ENCODE measurements around the gene FAM81B. TPM values are rescaled to one million over a fixed set of nuclear protein-coding genes. Genes with fewer than 3 reads are reported as not detected.
"Not testable (repeated sequence)": the region's sequence is repeated elsewhere in the genome, so short reads cannot be mapped to it uniquely, and the experiment has no call there.

The FAM81B gene
- total and polyA plus RNA-seq, 2 of the 4 experiments (the other 2 are of a cell fraction), result not detected

DNA sequence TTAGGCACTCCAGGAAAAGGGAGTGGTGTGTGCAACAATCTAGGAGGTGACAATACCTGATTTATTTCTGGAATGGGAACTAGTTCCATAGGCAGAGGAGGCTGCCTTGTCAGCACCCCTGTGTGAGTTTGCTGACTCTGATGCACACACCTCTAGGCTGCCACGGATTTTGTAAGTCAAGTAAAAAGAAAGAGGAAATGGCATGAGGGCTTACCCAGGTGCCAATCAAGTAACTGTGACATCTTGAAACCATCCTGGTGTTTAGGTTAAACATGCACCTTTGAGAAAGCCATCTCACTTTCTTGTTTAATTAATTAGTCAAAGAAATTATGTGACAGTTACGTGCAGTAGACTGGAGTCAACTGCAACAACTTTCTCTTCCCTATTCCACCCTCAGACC, 32.3 kb upstream of the FAM81B start:
- no peak overlapping the region for H3K4me2 ChIP-seq (ENCODE audit: low read depth, low read length)
- no peak overlapping the region for H3K14ac ChIP-seq (replicated peaks; ENCODE audit: low read depth, low read length)
- ATAC-seq (ENCODE audit: low read depth), result no peak
- in situ Hi-C loops (cut with MboI; ENCODE audit: low sequenced_read_pairs) (no loop called here), dilution Hi-C loops (cut with HindIII; ENCODE audit: low sequenced_read_pairs, unreplicated experiment) (no loop called here), intact Hi-C loops (cut with micrococcal nuclease) (no loop called here)
- no peak overlapping the region for H3K18ac ChIP-seq (ENCODE audit: low read depth, low read length)
- no peaks in the 10 kb centered on the region for H4K20me1 ChIP-seq (ENCODE audit: insufficient read depth, low read length)
- no peak overlapping the region for H3K56ac ChIP-seq (ENCODE audit: extremely low read depth, insufficient read depth, low read length)
- TF ChIP-seq POLR2A (IDR thresholded peaks at IDR 0.05; ENCODE audit: low read depth, low read length), result no peak
- no peak for TF ChIP-seq FOS (IDR thresholded peaks at IDR 0.05; ENCODE audit: low read depth, low read length)
- TF ChIP-seq SMC3 (IDR thresholded peaks at IDR 0.05; ENCODE audit: low read depth, low read length), result no peak
- TF ChIP-seq, protein P1, sequence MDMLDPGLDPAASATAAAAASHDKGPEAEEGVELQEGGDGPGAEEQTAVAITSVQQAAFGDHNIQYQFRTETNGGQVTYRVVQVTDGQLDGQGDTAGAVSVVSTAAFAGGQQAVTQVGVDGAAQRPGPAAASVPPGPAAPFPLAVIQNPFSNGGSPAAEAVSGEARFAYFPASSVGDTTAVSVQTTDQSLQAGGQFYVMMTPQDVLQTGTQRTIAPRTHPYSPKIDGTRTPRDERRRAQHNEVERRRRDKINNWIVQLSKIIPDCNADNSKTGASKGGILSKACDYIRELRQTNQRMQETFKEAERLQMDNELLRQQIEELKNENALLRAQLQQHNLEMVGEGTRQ (IDR thresholded peaks at IDR 0.05; ENCODE audit: low read depth, low read length), result no peak
- no peak for TF ChIP-seq MAFK (IDR thresholded peaks at IDR 0.05; ENCODE audit: low read depth, low read length)
- no peak for TF ChIP-seq RAD21 (IDR thresholded peaks at IDR 0.05; ENCODE audit: low read length)
- no peak for TF ChIP-seq CEBPB (IDR thresholded peaks at IDR 0.05; ENCODE audit: low read depth, low read length)
- H4K91ac ChIP-seq (ENCODE audit: insufficient read depth, low read depth, low read length), result no peak overlapping the region
- H3K4ac ChIP-seq (ENCODE audit: low read depth, low read length), result no peak overlapping the region
- H3K4me1 ChIP-seq (ENCODE audit: control insufficient read depth, insufficient read depth, low read length), result no peaks in the 10 kb centered on the region
- no CpG with 5 or more reads among the region's 2 CpGs for WGBS, 2 experiments (ENCODE audit: extremely low coverage in 2 of 2, insufficient read length in 1 of 2)
- H2AK5ac ChIP-seq (ENCODE audit: low read depth, low read length), result no peak overlapping the region
- no peaks in the 10 kb centered on the region for H3K27me3 ChIP-seq (ENCODE audit: control insufficient read depth, insufficient read depth, low read length)
- H3K23ac ChIP-seq (ENCODE audit: low read depth, low read length), result no peak overlapping the region
- no peak overlapping the region for H3K4me3 ChIP-seq (ENCODE audit: insufficient read depth, low read depth, low read length)
- no peak overlapping the region for H2AFZ ChIP-seq (replicated peaks; ENCODE audit: low read length, poor library complexity)
- no peak overlapping the region for H3K9ac ChIP-seq (ENCODE audit: low read depth, low read length)
- no peak overlapping the region for H2BK120ac ChIP-seq (ENCODE audit: low read depth, low read length)
- H3K9me1 ChIP-seq (ENCODE audit: insufficient read depth, low read length), result no peaks in the 10 kb centered on the region
- POLR2A ChIA-PET (ENCODE audit: unreplicated experiment), result no interaction called here
- no peak overlapping the region for H2BK20ac ChIP-seq (ENCODE audit: low read depth, low read length)
- no peak overlapping the region for H3K27ac ChIP-seq (ENCODE audit: insufficient read depth, low read length)
- H4K8ac ChIP-seq (ENCODE audit: low read depth in 2 of 2, low read length in 2 of 2), result no peak overlapping the region
- DNase-seq, result no peak
- H4K5ac ChIP-seq (ENCODE audit: low read depth, low read length), result no peak overlapping the region
- no TSS peak for BruUV-seq (replicated peaks)
- no peak overlapping the region for H2AK9ac ChIP-seq (replicated peaks; ENCODE audit: low read depth, low read length, poor library complexity)
- no peaks in the 10 kb centered on the region for H3K9me3 ChIP-seq (ENCODE audit: control insufficient read depth, insufficient read depth, low read length)
- H2BK5ac ChIP-seq (ENCODE audit: low read depth, low read length, poor library complexity, severe bottlenecking), result no peak overlapping the region
- H3K79me1 ChIP-seq (ENCODE audit: low read depth in 1 of 2, low read length in 2 of 2), result no peaks in the 10 kb centered on the region
- H3K36me3 ChIP-seq (ENCODE audit: control insufficient read depth, insufficient read depth, low read length), result no peaks in the 10 kb centered on the region
- no peak overlapping the region for H2BK15ac ChIP-seq (ENCODE audit: low read depth, low read length)
- CTCF ChIA-PET, result no interaction called here

DNA sequence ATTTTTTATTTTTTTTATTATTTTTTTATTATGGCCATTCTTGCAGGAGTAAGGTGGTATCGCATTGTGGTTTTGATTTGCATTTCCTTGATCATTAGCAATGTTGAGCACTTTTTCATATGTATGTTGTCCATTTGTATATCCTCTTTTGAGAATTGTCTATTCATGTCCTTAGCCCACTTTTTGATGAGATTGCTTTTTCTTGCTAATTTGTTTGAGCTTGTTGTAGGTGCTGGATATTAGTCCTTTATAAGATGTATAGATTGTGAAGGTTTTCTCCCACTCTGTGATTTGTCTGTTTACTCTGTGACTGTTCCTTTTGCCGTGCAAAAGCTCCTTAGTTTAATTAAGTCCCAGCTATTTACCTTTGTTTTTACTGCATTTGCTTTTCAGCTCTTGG, 30.5 kb upstream of the FAM81B start:
- H2AFZ ChIP-seq (replicated peaks; ENCODE audit: low read length, poor library complexity); intact Hi-C loops (cut with micrococcal nuclease); H3K27me3 ChIP-seq (ENCODE audit: control insufficient read depth, insufficient read depth, low read length); H4K8ac ChIP-seq (ENCODE audit: low read depth in 2 of 2, low read length in 2 of 2); H4K91ac ChIP-seq (ENCODE audit: insufficient read depth, low read depth, low read length); H3K27ac ChIP-seq (ENCODE audit: insufficient read depth, low read length); H2BK5ac ChIP-seq (ENCODE audit: low read depth, low read length, poor library complexity, severe bottlenecking); H4K20me1 ChIP-seq (ENCODE audit: insufficient read depth, low read length); H3K4me2 ChIP-seq (ENCODE audit: low read depth, low read length); H3K79me1 ChIP-seq (ENCODE audit: low read depth in 1 of 2, low read length in 2 of 2); in situ Hi-C loops (cut with MboI; ENCODE audit: low sequenced_read_pairs); dilution Hi-C loops (cut with HindIII; ENCODE audit: low sequenced_read_pairs, unreplicated experiment); H3K9me1 ChIP-seq (ENCODE audit: insufficient read depth, low read length); H3K4ac ChIP-seq (ENCODE audit: low read depth, low read length); BruUV-seq (replicated peaks); H2BK15ac ChIP-seq (ENCODE audit: low read depth, low read length); H3K36me3 ChIP-seq (ENCODE audit: control insufficient read depth, insufficient read depth, low read length); H2AK5ac ChIP-seq (ENCODE audit: low read depth, low read length); H3K4me1 ChIP-seq (ENCODE audit: control insufficient read depth, insufficient read depth, low read length); H3K9ac ChIP-seq (ENCODE audit: low read depth, low read length); H3K18ac ChIP-seq (ENCODE audit: low read depth, low read length); H3K14ac ChIP-seq (replicated peaks; ENCODE audit: low read depth, low read length); ATAC-seq (ENCODE audit: low read depth); H4K5ac ChIP-seq (ENCODE audit: low read depth, low read length); H3K23ac ChIP-seq (ENCODE audit: low read depth, low read length); H3K56ac ChIP-seq (ENCODE audit: extremely low read depth, insufficient read depth, low read length); H3K9me3 ChIP-seq (ENCODE audit: control insufficient read depth, insufficient read depth, low read length); H2BK120ac ChIP-seq (ENCODE audit: low read depth, low read length); H2BK20ac ChIP-seq (ENCODE audit: low read depth, low read length); DNase-seq; POLR2A ChIA-PET (ENCODE audit: unreplicated experiment); H2AK9ac ChIP-seq (replicated peaks; ENCODE audit: low read depth, low read length, poor library complexity); CTCF ChIA-PET; H3K4me3 ChIP-seq (ENCODE audit: insufficient read depth, low read depth, low read length): not testable (repeated sequence)
- WGBS, 2 experiments (ENCODE audit: extremely low coverage in 2 of 2, insufficient read length in 1 of 2), result no CpG with 5 or more reads among the region's 2 CpGs

All from IMR-90 (cell line).